ENCODE data around the gene ARID1B.

ARID1B gene

DNA sequence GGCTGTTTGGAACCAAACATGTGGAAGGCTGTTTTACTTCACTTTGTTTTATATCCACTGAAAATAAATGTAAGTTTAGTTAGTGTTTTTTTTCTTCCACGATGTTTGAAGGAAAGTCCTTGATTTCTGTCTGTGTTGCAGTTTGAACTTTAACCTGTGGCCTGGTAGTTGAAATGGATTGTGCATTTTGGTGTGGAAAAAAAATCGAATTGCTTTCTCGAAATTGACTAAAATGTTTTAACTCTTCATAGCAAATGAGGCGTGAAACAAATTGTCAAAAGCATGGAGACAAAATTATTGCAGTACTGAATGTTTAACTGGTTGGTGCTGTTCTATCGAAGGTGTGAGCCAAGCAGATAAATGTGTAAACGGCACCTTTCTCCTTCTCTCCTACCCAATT, 24.5 kb downstream of the ARID1B start (continued):
- TF ChIP-seq FEZF1 (tag by site-specific recombination; IDR thresholded peaks at IDR 0.05): 0 out of 2 replicates have a peak, but pooled peaks have one; percentile 12
- TF ChIP-seq ZNF26 (tag by site-specific recombination; IDR thresholded peaks at IDR 0.05): no peak
- no peak for TF ChIP-seq ZNF184 (tag by site-specific recombination; IDR thresholded peaks at IDR 0.05)
- TF ChIP-seq, protein P1, sequence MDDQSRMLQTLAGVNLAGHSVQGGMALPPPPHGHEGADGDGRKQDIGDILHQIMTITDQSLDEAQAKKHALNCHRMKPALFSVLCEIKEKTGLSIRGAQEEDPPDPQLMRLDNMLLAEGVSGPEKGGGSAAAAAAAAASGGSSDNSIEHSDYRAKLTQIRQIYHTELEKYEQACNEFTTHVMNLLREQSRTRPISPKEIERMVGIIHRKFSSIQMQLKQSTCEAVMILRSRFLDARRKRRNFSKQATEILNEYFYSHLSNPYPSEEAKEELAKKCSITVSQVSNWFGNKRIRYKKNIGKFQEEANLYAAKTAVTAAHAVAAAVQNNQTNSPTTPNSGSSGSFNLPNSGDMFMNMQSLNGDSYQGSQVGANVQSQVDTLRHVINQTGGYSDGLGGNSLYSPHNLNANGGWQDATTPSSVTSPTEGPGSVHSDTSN (CRISPR knock-in tag; IDR thresholded peaks at IDR 0.05): no peak
- TF ChIP-seq, protein P2, sequence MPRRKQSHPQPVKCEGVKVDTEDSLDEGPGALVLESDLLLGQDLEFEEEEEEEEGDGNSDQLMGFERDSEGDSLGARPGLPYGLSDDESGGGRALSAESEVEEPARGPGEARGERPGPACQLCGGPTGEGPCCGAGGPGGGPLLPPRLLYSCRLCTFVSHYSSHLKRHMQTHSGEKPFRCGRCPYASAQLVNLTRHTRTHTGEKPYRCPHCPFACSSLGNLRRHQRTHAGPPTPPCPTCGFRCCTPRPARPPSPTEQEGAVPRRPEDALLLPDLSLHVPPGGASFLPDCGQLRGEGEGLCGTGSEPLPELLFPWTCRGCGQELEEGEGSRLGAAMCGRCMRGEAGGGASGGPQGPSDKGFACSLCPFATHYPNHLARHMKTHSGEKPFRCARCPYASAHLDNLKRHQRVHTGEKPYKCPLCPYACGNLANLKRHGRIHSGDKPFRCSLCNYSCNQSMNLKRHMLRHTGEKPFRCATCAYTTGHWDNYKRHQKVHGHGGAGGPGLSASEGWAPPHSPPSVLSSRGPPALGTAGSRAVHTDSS (tag by site-specific recombination; IDR thresholded peaks at IDR 0.05): no peak

DNA sequence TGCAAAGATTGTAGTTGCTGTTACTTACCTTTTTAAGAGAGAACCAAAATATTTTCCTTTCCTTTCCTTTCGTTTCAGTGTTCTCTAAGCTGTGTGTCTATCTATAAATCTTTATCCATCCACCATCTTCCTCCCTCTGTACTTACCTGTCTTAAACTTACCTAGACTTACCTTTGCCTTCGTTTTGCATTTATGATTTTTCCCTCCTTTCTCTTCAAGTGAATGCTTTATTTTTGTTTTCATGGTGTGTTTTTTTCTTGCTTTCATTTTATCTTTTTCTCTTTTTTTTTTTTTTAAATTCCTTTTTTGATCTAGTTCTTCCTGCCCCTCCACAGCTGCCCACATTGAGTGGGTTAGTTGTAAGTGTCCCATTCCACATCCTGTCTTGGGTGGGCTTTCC, 26.2 kb downstream of the ARID1B start:
- no peaks in the 10 kb centered on the region for H3K9me3 ChIP-seq (ENCODE audit: control insufficient read depth, insufficient read depth, low read depth, low read length)
- POLR2A ChIA-PET: no interaction called here
- H3K4me3 ChIP-seq (ENCODE audit: low read depth, low read length): no peak overlapping the region
- no peaks in the 10 kb centered on the region for H3K36me3 ChIP-seq (ENCODE audit: control insufficient read depth in 2 of 2, insufficient read depth in 1 of 2, low read length in 2 of 2)
- H3K4me1 ChIP-seq (ENCODE audit: control insufficient read depth, insufficient read depth, low read length): peaks cover 22% of the 10 kb centered on the region
- peak; percentile 98 for TF ChIP-seq PRDM1 (tag by site-specific recombination; IDR thresholded peaks at IDR 0.05)
- TF ChIP-seq, protein P3, sequence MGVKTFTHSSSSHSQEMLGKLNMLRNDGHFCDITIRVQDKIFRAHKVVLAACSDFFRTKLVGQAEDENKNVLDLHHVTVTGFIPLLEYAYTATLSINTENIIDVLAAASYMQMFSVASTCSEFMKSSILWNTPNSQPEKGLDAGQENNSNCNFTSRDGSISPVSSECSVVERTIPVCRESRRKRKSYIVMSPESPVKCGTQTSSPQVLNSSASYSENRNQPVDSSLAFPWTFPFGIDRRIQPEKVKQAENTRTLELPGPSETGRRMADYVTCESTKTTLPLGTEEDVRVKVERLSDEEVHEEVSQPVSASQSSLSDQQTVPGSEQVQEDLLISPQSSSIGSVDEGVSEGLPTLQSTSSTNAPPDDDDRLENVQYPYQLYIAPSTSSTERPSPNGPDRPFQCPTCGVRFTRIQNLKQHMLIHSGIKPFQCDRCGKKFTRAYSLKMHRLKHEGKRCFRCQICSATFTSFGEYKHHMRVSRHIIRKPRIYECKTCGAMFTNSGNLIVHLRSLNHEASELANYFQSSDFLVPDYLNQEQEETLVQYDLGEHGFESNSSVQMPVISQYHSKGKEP (tag by site-specific recombination; IDR thresholded peaks at IDR 0.05): no peak
- H3K27ac ChIP-seq (ENCODE audit: extremely low read depth, low read depth, low read length): no peak overlapping the region
- CTCF ChIA-PET: interaction anchor here (0.6 kb wide), 1 partner anchor 49 kb away, joined by 7 read pairs; no protein-coding TSS in a partner anchor

DNA sequence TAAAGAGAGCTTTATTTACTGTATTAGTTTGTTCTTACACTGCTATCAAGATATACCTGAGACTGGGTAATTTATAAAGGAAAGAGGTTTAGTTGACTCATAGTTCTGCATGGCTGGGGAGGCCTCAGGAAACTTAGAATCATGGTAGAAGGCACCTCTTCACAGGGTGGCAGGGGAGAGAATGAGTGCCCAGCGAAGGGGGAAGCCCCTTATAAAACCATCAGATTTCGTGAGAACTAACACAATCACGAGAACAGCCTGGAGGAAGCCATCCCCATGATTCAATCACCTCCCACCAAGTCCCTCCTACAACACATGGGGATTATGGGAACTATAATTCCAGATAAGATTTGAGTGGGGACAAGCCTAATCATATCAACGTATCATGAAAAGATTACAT, 27.2 kb downstream of the ARID1B start:
- peaks cover 28% of the 10 kb centered on the region for H3K4me1 ChIP-seq (ENCODE audit: control insufficient read depth, insufficient read depth, low read length)
- CTCF ChIA-PET: no interaction called here

GRCh38 chr6:156806155-156806554, 29.0 kb downstream of the ARID1B start:
- TF ChIP-seq, protein P4, sequence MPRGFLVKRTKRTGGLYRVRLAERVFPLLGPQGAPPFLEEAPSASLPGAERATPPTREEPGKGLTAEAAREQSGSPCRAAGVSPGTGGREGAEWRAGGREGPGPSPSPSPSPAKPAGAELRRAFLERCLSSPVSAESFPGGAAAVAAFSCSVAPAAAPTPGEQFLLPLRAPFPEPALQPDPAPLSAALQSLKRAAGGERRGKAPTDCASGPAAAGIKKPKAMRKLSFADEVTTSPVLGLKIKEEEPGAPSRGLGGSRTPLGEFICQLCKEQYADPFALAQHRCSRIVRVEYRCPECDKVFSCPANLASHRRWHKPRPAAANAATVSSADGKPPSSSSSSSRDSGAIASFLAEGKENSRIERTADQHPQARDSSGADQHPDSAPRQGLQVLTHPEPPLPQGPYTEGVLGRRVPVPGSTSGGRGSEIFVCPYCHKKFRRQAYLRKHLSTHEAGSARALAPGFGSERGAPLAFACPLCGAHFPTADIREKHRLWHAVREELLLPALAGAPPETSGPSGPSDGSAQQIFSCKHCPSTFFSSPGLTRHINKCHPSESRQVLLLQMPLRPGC (tag by site-specific recombination; IDR thresholded peaks at IDR 0.05): no peak
- TF ChIP-seq ZSCAN16 (tag by site-specific recombination; IDR thresholded peaks at IDR 0.05): no peak
- no peak for TF ChIP-seq ZNF394 (tag by site-specific recombination; IDR thresholded peaks at IDR 0.05; ENCODE audit: borderline replicate concordance)
- no peak for TF ChIP-seq IKZF3 (tag by site-specific recombination; IDR thresholded peaks at IDR 0.05)
- TF ChIP-seq ZNF366 (tag by site-specific recombination; conservative IDR thresholded peaks at IDR 0.05): no peak
- no peak for TF ChIP-seq ZNF157 (tag by site-specific recombination; IDR thresholded peaks at IDR 0.05)
- TF ChIP-seq FEZF1 (tag by site-specific recombination; IDR thresholded peaks at IDR 0.05): no peak
- TF ChIP-seq, protein P5, sequence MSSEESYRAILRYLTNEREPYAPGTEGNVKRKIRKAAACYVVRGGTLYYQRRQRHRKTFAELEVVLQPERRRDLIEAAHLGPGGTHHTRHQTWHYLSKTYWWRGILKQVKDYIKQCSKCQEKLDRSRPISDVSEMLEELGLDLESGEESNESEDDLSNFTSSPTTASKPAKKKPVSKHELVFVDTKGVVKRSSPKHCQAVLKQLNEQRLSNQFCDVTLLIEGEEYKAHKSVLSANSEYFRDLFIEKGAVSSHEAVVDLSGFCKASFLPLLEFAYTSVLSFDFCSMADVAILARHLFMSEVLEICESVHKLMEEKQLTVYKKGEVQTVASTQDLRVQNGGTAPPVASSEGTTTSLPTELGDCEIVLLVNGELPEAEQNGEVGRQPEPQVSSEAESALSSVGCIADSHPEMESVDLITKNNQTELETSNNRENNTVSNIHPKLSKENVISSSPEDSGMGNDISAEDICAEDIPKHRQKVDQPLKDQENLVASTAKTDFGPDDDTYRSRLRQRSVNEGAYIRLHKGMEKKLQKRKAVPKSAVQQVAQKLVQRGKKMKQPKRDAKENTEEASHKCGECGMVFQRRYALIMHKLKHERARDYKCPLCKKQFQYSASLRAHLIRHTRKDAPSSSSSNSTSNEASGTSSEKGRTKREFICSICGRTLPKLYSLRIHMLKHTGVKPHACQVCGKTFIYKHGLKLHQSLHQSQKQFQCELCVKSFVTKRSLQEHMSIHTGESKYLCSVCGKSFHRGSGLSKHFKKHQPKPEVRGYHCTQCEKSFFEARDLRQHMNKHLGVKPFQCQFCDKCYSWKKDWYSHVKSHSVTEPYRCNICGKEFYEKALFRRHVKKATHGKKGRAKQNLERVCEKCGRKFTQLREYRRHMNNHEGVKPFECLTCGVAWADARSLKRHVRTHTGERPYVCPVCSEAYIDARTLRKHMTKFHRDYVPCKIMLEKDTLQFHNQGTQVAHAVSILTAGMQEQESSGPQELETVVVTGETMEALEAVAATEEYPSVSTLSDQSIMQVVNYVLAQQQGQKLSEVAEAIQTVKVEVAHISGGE (tag by site-specific recombination; conservative IDR thresholded peaks at IDR 0.05; ENCODE audit: low read depth): no peak
- ChIA-PET CTCF (interaction anchor here (0.7 to 1.6 kb wide), 3 partner anchors 10 to 358 kb away, joined by 3 to 5 read pairs (median 3); no protein-coding TSS in a partner anchor), POLR2A (no interaction called here)
- H3K4me1 ChIP-seq (ENCODE audit: control insufficient read depth, insufficient read depth, low read length): peaks cover 34% of the 10 kb centered on the region
- H3K4me3 ChIP-seq (ENCODE audit: low read depth, low read length): no peak overlapping the region
- H3K27ac ChIP-seq (ENCODE audit: extremely low read depth, low read depth, low read length): no peak overlapping the region
- H3K9me3 ChIP-seq (ENCODE audit: control insufficient read depth, insufficient read depth, low read depth, low read length): no peaks in the 10 kb centered on the region
- no peaks in the 10 kb centered on the region for H3K36me3 ChIP-seq (ENCODE audit: control insufficient read depth in 2 of 2, insufficient read depth in 1 of 2, low read length in 2 of 2)

More for the DNA sequence above, 27.2 kb downstream of the ARID1B start:
- H3K9me3 ChIP-seq (ENCODE audit: control insufficient read depth, insufficient read depth, low read depth, low read length): no peaks in the 10 kb centered on the region
- H3K4me3 ChIP-seq (ENCODE audit: low read depth, low read length): no peak overlapping the region
- POLR2A ChIA-PET: no interaction called here
- H3K36me3 ChIP-seq (ENCODE audit: control insufficient read depth in 2 of 2, insufficient read depth in 1 of 2, low read length in 2 of 2): no peaks in the 10 kb centered on the region
- TF ChIP-seq ZNF548 (tag by site-specific recombination; IDR thresholded peaks at IDR 0.05): no peak
- peak; percentile 95 for TF ChIP-seq MZF1 (tag by site-specific recombination; IDR thresholded peaks at IDR 0.05; ENCODE audit: borderline replicate concordance)
- 0 out of 2 replicates have a peak, but pooled peaks have one; percentile 22 for TF ChIP-seq ZNF341 (tag by site-specific recombination; IDR thresholded peaks at IDR 0.05; ENCODE audit: low read depth)
- no peak overlapping the region for H3K27ac ChIP-seq (ENCODE audit: extremely low read depth, low read depth, low read length)

All from HEK293 (cell line).